Measurements from ENCODE around the gene CTSD. TPM values are rescaled to one million over a fixed set of nuclear protein-coding genes. Genes with fewer than 3 reads are reported as not detected.
A peak's percentile ranks its signal among the peaks of the same experiment; 100 is the strongest.

The CTSD gene
- total and polyA plus RNA-seq, 12 donors, result 191 to 4,168 (median 1,999) TPM

DNA sequence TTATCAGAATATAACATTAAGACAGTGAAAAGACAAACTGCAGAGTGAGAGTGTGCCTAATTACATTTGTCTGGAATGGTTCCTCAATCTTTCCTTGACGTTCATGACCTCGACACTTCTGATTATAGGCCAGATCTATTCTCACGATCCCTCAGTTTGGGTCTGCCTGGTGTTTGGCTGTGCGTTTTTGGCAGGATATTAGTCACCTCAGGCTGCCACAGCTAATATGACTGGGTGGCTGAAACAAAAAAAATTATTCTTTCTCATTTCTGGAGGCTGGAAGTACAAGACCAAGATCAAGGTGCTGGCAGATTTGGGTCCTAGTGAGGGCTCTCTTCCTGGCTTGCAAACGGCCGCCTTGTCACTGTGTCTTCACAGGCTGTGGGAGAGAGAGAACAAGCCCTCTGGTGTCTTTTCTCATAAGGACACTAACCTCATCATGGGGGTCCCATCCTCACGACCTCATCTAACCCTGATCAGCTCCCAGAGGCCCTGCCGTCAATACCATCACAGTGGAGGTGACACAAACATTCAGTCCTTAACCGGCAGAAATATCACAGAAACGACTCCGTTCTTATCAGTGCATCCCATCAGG is 36.5 kb downstream of the CTSD start:
- Histone ChIP-seq H3K9me3 (replicated peaks in 1 of 3) (no peaks in the 10 kb centered on the region), H3K36me3 (replicated peaks in 1 of 2) (no peaks in the 10 kb centered on the region), H3K4me1 (replicated peaks in 1 of 2) (no peaks in the 10 kb centered on the region), H3K27ac (no peak overlapping the region), H3K27me3 (peaks cover 23% of the 10 kb centered on the region), H3K4me3 (no peak overlapping the region)
- DNase-seq, result peak in 3 of 7 donors; percentile 4 to 34 (median 9)
- TF ChIP-seq, protein P1, sequence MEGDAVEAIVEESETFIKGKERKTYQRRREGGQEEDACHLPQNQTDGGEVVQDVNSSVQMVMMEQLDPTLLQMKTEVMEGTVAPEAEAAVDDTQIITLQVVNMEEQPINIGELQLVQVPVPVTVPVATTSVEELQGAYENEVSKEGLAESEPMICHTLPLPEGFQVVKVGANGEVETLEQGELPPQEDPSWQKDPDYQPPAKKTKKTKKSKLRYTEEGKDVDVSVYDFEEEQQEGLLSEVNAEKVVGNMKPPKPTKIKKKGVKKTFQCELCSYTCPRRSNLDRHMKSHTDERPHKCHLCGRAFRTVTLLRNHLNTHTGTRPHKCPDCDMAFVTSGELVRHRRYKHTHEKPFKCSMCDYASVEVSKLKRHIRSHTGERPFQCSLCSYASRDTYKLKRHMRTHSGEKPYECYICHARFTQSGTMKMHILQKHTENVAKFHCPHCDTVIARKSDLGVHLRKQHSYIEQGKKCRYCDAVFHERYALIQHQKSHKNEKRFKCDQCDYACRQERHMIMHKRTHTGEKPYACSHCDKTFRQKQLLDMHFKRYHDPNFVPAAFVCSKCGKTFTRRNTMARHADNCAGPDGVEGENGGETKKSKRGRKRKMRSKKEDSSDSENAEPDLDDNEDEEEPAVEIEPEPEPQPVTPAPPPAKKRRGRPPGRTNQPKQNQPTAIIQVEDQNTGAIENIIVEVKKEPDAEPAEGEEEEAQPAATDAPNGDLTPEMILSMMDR (IDR thresholded peaks at IDR 0.05), result no peak
- TF ChIP-seq POLR2A (IDR thresholded peaks at IDR 0.05), result no peak
- intact Hi-C loops (cut with DNase I), result no loop called here
- WGBS, 4 donors, result 59 to 62% (median 61%) methylated on average over 11 of the region's 11 CpGs

DNA sequence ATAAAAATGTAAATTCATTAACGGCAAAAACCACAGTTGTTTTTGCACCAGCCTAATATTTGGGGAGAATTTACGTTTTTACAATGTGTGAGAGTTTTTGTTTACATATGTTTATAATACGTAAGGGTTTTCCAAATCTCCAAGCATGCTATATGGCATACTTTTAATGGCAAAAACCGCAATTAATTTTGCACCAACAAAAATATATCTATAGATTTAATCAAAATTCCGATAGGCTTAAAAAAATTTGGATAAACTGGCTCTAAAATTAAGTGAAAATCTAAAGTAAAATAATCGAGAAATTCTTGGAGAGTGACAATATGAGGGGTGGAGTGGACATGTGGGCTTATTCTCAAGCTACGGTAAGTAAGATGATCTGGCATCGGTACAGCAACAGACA is 43.9 kb downstream of the CTSD start:
- TF ChIP-seq, protein P1 (IDR thresholded peaks at IDR 0.05), result no peak
- TF ChIP-seq POLR2A (IDR thresholded peaks at IDR 0.05), result no peak
- no peaks in the 10 kb centered on the region for H3K36me3 ChIP-seq (replicated peaks in 1 of 2)
- WGBS, 4 donors, result 72 to 82% (median 78%) methylated on average over 8 of the region's 8 CpGs
- H3K4me3 ChIP-seq, result no peak overlapping the region
- H3K4me1 ChIP-seq (replicated peaks in 1 of 2), result no peaks in the 10 kb centered on the region
- DNase-seq, result no peak
- no peaks in the 10 kb centered on the region for H3K9me3 ChIP-seq (replicated peaks in 1 of 3)
- intact Hi-C loops (cut with DNase I), result no loop called here
- H3K27me3 ChIP-seq, result no peaks in the 10 kb centered on the region
- H3K27ac ChIP-seq, result no peak overlapping the region

DNA sequence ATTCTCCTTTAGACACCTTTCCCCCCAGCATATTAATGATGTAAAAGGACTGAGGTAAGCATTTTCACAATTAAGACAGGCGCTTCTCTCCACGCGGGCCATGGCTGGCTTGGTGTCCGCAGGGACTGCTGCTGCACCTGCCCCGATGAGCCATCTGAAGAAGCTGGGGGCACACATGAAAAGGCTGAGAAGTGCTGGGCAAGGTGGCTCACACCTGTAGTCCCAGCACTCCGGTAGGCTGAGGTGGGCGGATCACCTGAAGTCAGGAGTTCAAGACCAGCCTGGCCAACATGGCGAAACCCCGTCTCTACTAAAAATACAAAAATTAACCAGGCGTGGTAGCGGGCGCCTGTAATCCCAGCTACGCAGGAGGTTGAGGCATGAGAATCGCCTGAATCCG is 45.4 kb downstream of the CTSD start:
- peak in 1 of 7 donors; percentile 40 for DNase-seq
- no peaks in the 10 kb centered on the region for H3K4me1 ChIP-seq (replicated peaks in 1 of 2)
- no peak overlapping the region for H3K27ac ChIP-seq
- TF ChIP-seq POLR2A (IDR thresholded peaks at IDR 0.05), result no peak
- TF ChIP-seq, protein P1 (IDR thresholded peaks at IDR 0.05), result no peak
- H3K4me3 ChIP-seq, result no peak overlapping the region
- 83 to 93% (median 87%) methylated on average over 13 to 15 of the region's 15 CpGs for WGBS, 4 donors
- H3K36me3 ChIP-seq (replicated peaks in 1 of 2), result no peaks in the 10 kb centered on the region
- H3K27me3 ChIP-seq, result no peaks in the 10 kb centered on the region
- intact Hi-C loops (cut with DNase I), result no loop called here
- no peaks in the 10 kb centered on the region for H3K9me3 ChIP-seq (replicated peaks in 1 of 3)

DNA sequence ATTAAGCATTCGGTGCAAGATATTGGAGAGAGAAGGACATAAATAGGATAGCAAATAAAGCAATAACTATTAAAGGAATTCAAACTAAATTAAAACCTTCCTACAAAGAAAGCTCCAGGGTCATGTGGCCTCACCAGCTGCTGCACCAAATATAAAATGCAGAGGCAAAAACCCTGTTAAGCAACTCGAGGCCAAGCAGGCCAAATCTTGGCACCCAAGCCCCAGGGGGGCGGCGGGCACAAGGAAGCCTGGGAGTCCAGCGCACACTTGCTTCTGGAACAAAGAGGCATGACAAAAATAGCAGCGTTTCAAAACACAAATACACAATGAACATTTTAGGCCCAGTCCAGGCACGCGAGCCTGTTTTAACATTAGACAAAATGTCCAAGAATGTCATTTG is 46.0 kb downstream of the CTSD start:
- DNase-seq, result peak in 1 of 7 donors; percentile 31
- Histone ChIP-seq H3K9me3 (replicated peaks in 1 of 3) (no peaks in the 10 kb centered on the region), H3K27me3 (peaks cover 3% of the 10 kb centered on the region), H3K27ac (no peak overlapping the region), H3K36me3 (replicated peaks in 1 of 2) (no peaks in the 10 kb centered on the region), H3K4me3 (no peak overlapping the region), H3K4me1 (replicated peaks in 1 of 2) (no peaks in the 10 kb centered on the region)
- intact Hi-C loops (cut with DNase I), result no loop called here
- TF ChIP-seq POLR2A (IDR thresholded peaks at IDR 0.05), result no peak
- TF ChIP-seq, protein P1 (IDR thresholded peaks at IDR 0.05), result no peak
- WGBS, 4 donors, result 81 to 86% (median 84%) methylated on average over 8 of the region's 8 CpGs

Measured in adrenal gland (tissue), 12 donors.